Calu3 (cell line): ENCODE results near the gene TTLL11. TPM values are rescaled to one million over a fixed set of nuclear protein-coding genes. Genes with fewer than 3 reads are reported as not detected.

Source experiments
- BruUV-seq: library from RNA; stranded (reverse); fragments of 400-500 nt; replicated peaks from 2 replicates; lab custom pipeline; 2021; lab: Mats Ljungman, UMichigan
- CTCF ChIA-PET: fragments of 300-600 bp; sonication (Branson Sonifier 250); formaldehyde crosslinking; loops from one replicate; lab custom pipeline; 2022; ENCODE audit warnings: antibody characterized with exemption; lab: Charles Lee
- DNase-seq: peaks from one replicate; pipeline ENCODE4 v3.0.0; 2022
- H3K27ac Mint-ChIP-seq: one replicate; pipeline ENCODE4 v1.8.0; 2022; ENCODE audit warnings: mixed read lengths; ENCODE audit not compliant: unreplicated experiment
- H3K27me3 Mint-ChIP-seq: one replicate; pipeline ENCODE4 v1.8.0; 2022; ENCODE audit warnings: mixed read lengths; ENCODE audit not compliant: unreplicated experiment
- H3K36me3 Mint-ChIP-seq: one replicate; pipeline ENCODE4 v1.8.0; 2022; ENCODE audit warnings: mild to moderate bottlenecking, moderate library complexity, mixed read lengths; ENCODE audit not compliant: insufficient read depth, unreplicated experiment
- H3K4me1 Mint-ChIP-seq: one replicate; pipeline ENCODE4 v1.8.0; 2022; ENCODE audit warnings: mild to moderate bottlenecking, low read depth, mixed read lengths; ENCODE audit not compliant: unreplicated experiment
- H3K4me3 Mint-ChIP-seq: one replicate; pipeline ENCODE4 v1.8.0; 2022; ENCODE audit warnings: mild to moderate bottlenecking, low read depth, moderate library complexity, mixed read lengths; ENCODE audit not compliant: unreplicated experiment
- H3K9me3 Mint-ChIP-seq: one replicate; pipeline ENCODE4 v1.8.0; 2022; ENCODE audit warnings: low read depth, mixed read lengths; ENCODE audit not compliant: unreplicated experiment
- CTCF ChIP-seq: fragments of 200-600 bp; IDR thresholded peaks from one replicate; pipeline ENCODE4 v1.8.0; 2022; ENCODE audit warnings: antibody characterized with exemption; ENCODE audit not compliant: unreplicated experiment
- intact Hi-C: fragments of 100-400 bp; cut with micrococcal nuclease; formaldehyde crosslinking; loops from one replicate; pipeline ENCODE4 v1.10.0; 2022; ENCODE audit not compliant: unreplicated experiment
- total RNA-seq: library from RNA; stranded (reverse); gene quantifications from 2 replicates; pipeline ENCODE4 v1.2.3, GENCODE V29; 2022

TTLL11 gene
- total RNA-seq, 1 experiment from 2014 or later, result 10.5 TPM

DNA sequence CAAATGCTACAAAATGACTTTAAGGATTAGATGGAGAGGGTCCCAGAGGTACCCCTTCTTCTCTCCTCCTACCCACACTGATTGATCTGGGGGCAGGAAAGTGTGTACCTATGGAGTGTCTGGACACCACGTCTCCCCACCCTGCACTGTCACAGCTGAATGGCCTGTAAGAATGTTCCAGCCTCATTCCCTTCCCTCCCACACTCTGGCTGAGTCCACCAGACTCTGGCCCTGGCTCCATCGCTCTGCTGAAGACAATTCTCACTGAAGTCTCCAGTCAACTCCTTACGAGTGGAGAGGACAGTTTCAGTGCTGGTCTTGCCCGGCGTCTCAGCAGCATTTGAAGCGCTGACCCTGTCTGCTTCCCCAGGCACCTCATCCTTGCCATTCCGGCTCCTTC is 105.8 kb downstream of the TTLL11 start:
- Mint-ChIP-seq H3K4me1 (peaks cover 18% of the 10 kb centered on the region), H3K36me3 (peaks cover 8% of the 10 kb centered on the region), H3K27ac (no peak overlapping the region), H3K4me3 (no peak overlapping the region), H3K27me3 (no peaks in the 10 kb centered on the region), H3K9me3 (peaks cover 5% of the 10 kb centered on the region)
- BruUV-seq, result no TSS peak
- CTCF ChIA-PET, result no interaction called here
- no peak for TF ChIP-seq CTCF
- DNase-seq, result no peak
- intact Hi-C loops, result no loop called here

DNA sequence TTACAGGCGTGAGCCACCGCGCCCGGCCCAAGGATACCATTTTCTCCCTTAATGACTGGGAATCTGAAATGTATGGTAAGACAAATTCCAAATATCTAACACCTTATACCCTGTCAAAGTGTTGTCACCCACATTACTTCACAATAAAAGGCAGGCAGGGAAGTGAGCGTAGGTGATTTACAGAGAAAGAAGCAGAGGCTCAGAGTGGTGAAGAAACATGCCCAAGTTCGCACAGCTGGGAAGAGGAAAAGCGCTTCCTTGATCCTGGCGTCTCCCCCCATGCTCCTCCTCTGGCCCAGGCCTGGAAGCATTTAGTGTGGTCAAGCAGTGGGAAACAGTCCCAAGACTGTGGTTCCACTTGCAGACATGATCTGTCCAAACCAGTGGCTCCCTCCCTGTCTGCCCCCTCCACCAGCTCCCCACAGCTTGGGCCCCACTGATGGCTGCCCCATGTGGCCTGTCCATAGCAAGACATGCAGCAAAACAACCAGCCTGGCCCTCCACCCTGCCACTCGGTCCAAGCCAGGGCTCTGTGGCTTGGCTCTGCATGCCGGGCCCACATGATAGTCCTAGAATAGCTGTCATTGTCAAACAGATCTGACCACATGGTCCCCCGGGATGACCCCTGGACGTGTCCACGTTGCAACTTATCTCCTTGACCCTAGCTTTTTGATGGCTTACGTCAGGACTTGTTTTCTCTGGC is 107.2 kb downstream of the TTLL11 start:
- Mint-ChIP-seq H3K27ac (no peak overlapping the region), H3K9me3 (peaks cover 5% of the 10 kb centered on the region), H3K4me1 (peaks cover 18% of the 10 kb centered on the region), H3K27me3 (no peaks in the 10 kb centered on the region), H3K36me3 (peaks cover 8% of the 10 kb centered on the region), H3K4me3 (no peak overlapping the region)
- CTCF ChIA-PET, result no interaction called here
- no TSS peak for BruUV-seq
- no peak for DNase-seq
- intact Hi-C loops, result no loop called here
- no peak for TF ChIP-seq CTCF

DNA sequence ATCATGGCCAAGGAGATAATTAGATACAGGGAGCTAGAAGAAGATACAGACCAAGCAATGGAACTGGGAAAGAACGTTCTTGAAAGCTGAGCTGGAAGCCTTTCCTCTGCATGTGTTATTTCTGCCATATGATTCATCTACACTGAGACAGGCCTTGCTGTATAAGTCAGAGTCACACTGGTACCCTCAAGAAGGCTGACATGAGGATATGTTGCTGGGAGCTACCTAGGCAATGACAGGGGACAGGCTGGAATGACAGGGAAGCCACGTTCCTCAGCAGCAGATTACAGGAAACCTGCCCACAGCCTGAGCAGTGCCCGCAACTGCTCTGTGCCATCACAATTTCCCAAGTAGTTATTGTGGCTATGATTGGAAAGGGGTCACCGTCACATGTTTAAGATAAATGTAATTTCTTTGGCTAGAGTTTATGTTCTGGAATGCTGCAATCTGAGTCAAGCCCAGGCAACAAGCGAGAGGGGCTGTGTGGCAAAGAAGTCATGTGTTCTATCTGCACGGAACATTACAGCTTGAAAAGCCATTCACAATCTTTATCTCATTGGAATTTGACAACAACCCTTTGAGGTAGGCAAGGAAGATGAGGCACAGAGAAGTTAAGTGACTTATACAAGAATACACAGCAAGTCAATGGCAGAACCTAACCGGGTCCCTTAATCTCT is 108.2 kb downstream of the TTLL11 start:
- intact Hi-C loops, result no loop called here
- H3K36me3 Mint-ChIP-seq, result peaks cover 8% of the 10 kb centered on the region
- no peak overlapping the region for H3K4me3 Mint-ChIP-seq
- no peak for TF ChIP-seq CTCF
- H3K27ac Mint-ChIP-seq, result no peak overlapping the region
- no TSS peak for BruUV-seq
- CTCF ChIA-PET, result no interaction called here
- H3K9me3 Mint-ChIP-seq, result peaks cover 5% of the 10 kb centered on the region
- peaks cover 21% of the 10 kb centered on the region for H3K4me1 Mint-ChIP-seq
- no peaks in the 10 kb centered on the region for H3K27me3 Mint-ChIP-seq
- DNase-seq, result no peak

GRCh38 chr9:121983736-121984135 is 109.4 kb downstream of the TTLL11 start:
- BruUV-seq, result no TSS peak
- peaks cover 29% of the 10 kb centered on the region for H3K4me1 Mint-ChIP-seq
- peaks cover 8% of the 10 kb centered on the region for H3K36me3 Mint-ChIP-seq
- no peak overlapping the region for H3K4me3 Mint-ChIP-seq
- CTCF ChIA-PET, result no interaction called here
- intact Hi-C loops, result no loop called here
- no peak for TF ChIP-seq CTCF
- H3K27me3 Mint-ChIP-seq, result no peaks in the 10 kb centered on the region
- no peak overlapping the region for H3K27ac Mint-ChIP-seq
- no peak for DNase-seq
- peaks cover 5% of the 10 kb centered on the region for H3K9me3 Mint-ChIP-seq
